ENCODE measurements around the gene POU2F2. TPM values are rescaled to one million over a fixed set of nuclear protein-coding genes. Genes with fewer than 3 reads are reported as not detected.

The POU2F2 gene
- total RNA-seq, 2 experiments from 2014 or later = 19.6 to 22.9 TPM

- Mint-ChIP-seq H3K9me3 (no peaks in the 10 kb centered on the region), H3K27ac (no peak overlapping the region), H3K27me3 (no peaks in the 10 kb centered on the region), H3K4me1 (peaks cover 36% of the 10 kb centered on the region), H3K36me3 (ENCODE audit: low read depth) (peaks cover 13% of the 10 kb centered on the region), H3K4me3 (no peak overlapping the region)
- ChIA-PET CTCF (interaction anchor here (1.4 kb wide), 1 partner anchor 16 kb away, joined by 3 read pairs; the partner anchor contains the start of gene POU2F2), POLR2A (no interaction called here)
- no peak for DNase-seq
Measured at GRCh38 chr19:42117076-42117475, 15.2 kb downstream of the POU2F2 start.

- Mint-ChIP-seq H3K4me1 (peaks cover 35% of the 10 kb centered on the region), H3K27me3 (no peaks in the 10 kb centered on the region)
Measured at GRCh38 chr19:42116308-42117075, 15.8 kb downstream of the POU2F2 start.

GRCh38 chr19:42115705-42116104, 16.5 kb downstream of the POU2F2 start:
- ChIA-PET CTCF (interaction anchor here (1.0 to 1.8 kb wide), 4 partner anchors 13 to 180 kb away, joined by 3 to 4 read pairs (median 3); partner anchors contain the start of gene POU2F2), POLR2A (no interaction called here)
- H3K27me3 Mint-ChIP-seq = no peaks in the 10 kb centered on the region
- H3K4me3 Mint-ChIP-seq = no peak overlapping the region
- H3K27ac Mint-ChIP-seq = no peak overlapping the region
- H3K4me1 Mint-ChIP-seq = peaks cover 29% of the 10 kb centered on the region
- DNase-seq = no peak
- H3K9me3 Mint-ChIP-seq = no peaks in the 10 kb centered on the region
- H3K36me3 Mint-ChIP-seq (ENCODE audit: low read depth) = peaks cover 13% of the 10 kb centered on the region

More at GRCh38 chr19:42116308-42117075, 15.8 kb downstream of the POU2F2 start:
- peaks cover 13% of the 10 kb centered on the region for H3K36me3 Mint-ChIP-seq (ENCODE audit: low read depth)
- H3K9me3 Mint-ChIP-seq = no peaks in the 10 kb centered on the region
- POLR2A ChIA-PET = no interaction called here
- no peak overlapping the region for H3K4me3 Mint-ChIP-seq
- H3K27ac Mint-ChIP-seq = no peak overlapping the region
- no peak for DNase-seq
- CTCF ChIA-PET = interaction anchor here (1.1 to 1.4 kb wide), 2 partner anchors 16 to 179 kb away, joined by 3 read pairs; partner anchors contain the start of gene POU2F2

- Mint-ChIP-seq H3K4me3 (no peak overlapping the region), H3K27ac (peak overlapping the region; percentile 25), H3K4me1 (peaks cover 27% of the 10 kb centered on the region), H3K36me3 (ENCODE audit: low read depth) (peaks cover 13% of the 10 kb centered on the region), H3K27me3 (no peaks in the 10 kb centered on the region), H3K9me3 (no peaks in the 10 kb centered on the region)
- POLR2A ChIA-PET = no interaction called here
- DNase-seq = no peak
- CTCF ChIA-PET = interaction anchor here (0.7 to 3.5 kb wide), 7 partner anchors 8 to 204 kb away, joined by 3 to 17 read pairs (median 3); no protein-coding TSS in a partner anchor
Measured at GRCh38 chr19:42115219-42115618, 17.0 kb downstream of the POU2F2 start.

- ChIA-PET POLR2A (no interaction called here), CTCF (interaction anchor here (0.7 to 3.5 kb wide), 6 partner anchors 9 to 204 kb away, joined by 3 to 17 read pairs (median 4); no protein-coding TSS in a partner anchor)
- H3K9me3 Mint-ChIP-seq = no peaks in the 10 kb centered on the region
- H3K27me3 Mint-ChIP-seq = no peaks in the 10 kb centered on the region
- peaks cover 13% of the 10 kb centered on the region for H3K36me3 Mint-ChIP-seq (ENCODE audit: low read depth)
- no peak for DNase-seq
- H3K4me1 Mint-ChIP-seq = peaks cover 30% of the 10 kb centered on the region
- no peak overlapping the region for H3K27ac Mint-ChIP-seq
- H3K4me3 Mint-ChIP-seq = no peak overlapping the region
Measured at GRCh38 chr19:42114412-42114811, 17.8 kb downstream of the POU2F2 start.

- H3K4me1 Mint-ChIP-seq = peaks cover 33% of the 10 kb centered on the region
- CTCF ChIA-PET = interaction anchor here (0.7 to 3.5 kb wide), 6 partner anchors 10 to 205 kb away, joined by 3 to 17 read pairs (median 4); no protein-coding TSS in a partner anchor
- POLR2A ChIA-PET = no interaction called here
- peaks cover 13% of the 10 kb centered on the region for H3K36me3 Mint-ChIP-seq (ENCODE audit: low read depth)
- no peak for DNase-seq
- no peak overlapping the region for H3K4me3 Mint-ChIP-seq
- no peaks in the 10 kb centered on the region for H3K9me3 Mint-ChIP-seq
- H3K27ac Mint-ChIP-seq = no peak overlapping the region
- no peaks in the 10 kb centered on the region for H3K27me3 Mint-ChIP-seq
Measured at GRCh38 chr19:42113641-42114348, 18.5 kb downstream of the POU2F2 start.

- Mint-ChIP-seq H3K36me3 (ENCODE audit: low read depth) (peaks cover 8% of the 10 kb centered on the region), H3K9me3 (no peaks in the 10 kb centered on the region), H3K27me3 (no peaks in the 10 kb centered on the region), H3K27ac (peak overlapping the region; percentile 7), H3K4me1 (peaks cover 38% of the 10 kb centered on the region), H3K4me3 (no peak overlapping the region)
- DNase-seq = no peak
- POLR2A ChIA-PET = no interaction called here
- CTCF ChIA-PET = interaction anchor here (1.0 to 3.5 kb wide), 4 partner anchors 12 to 133 kb away, joined by 3 to 17 read pairs (median 4); partner anchors contain the start of gene POU2F2
Measured at GRCh38 chr19:42111811-42112210, 20.4 kb downstream of the POU2F2 start.

GRCh38 chr19:42111384-42111783, 20.9 kb downstream of the POU2F2 start:
- no peak overlapping the region for H3K4me3 Mint-ChIP-seq
- peaks cover 8% of the 10 kb centered on the region for H3K36me3 Mint-ChIP-seq (ENCODE audit: low read depth)
- POLR2A ChIA-PET = no interaction called here
- no peaks in the 10 kb centered on the region for H3K27me3 Mint-ChIP-seq
- no peak for DNase-seq
- peak overlapping the region; percentile 7 for H3K27ac Mint-ChIP-seq
- H3K9me3 Mint-ChIP-seq = no peaks in the 10 kb centered on the region
- H3K4me1 Mint-ChIP-seq = peaks cover 40% of the 10 kb centered on the region
- CTCF ChIA-PET = interaction anchor here (0.9 to 1.5 kb wide), 3 partner anchors 14 to 133 kb away, joined by 3 to 4 read pairs (median 3); no protein-coding TSS in a partner anchor

GRCh38 chr19:42110658-42111057, 21.6 kb downstream of the POU2F2 start:
- Mint-ChIP-seq H3K36me3 (ENCODE audit: low read depth) (peaks cover 4% of the 10 kb centered on the region), H3K4me3 (no peak overlapping the region), H3K27me3 (no peaks in the 10 kb centered on the region), H3K27ac (no peak overlapping the region), H3K4me1 (peaks cover 41% of the 10 kb centered on the region), H3K9me3 (no peaks in the 10 kb centered on the region)
- CTCF ChIA-PET = interaction anchor here (0.6 to 1.0 kb wide), 3 partner anchors 14 to 1457 kb away, joined by 3 read pairs; no protein-coding TSS in a partner anchor
- POLR2A ChIA-PET = no interaction called here
- DNase-seq = no peak

- peaks cover 43% of the 10 kb centered on the region for H3K4me1 Mint-ChIP-seq
- no peaks in the 10 kb centered on the region for H3K36me3 Mint-ChIP-seq (ENCODE audit: low read depth)
- no peak overlapping the region for H3K4me3 Mint-ChIP-seq
- H3K27me3 Mint-ChIP-seq = no peaks in the 10 kb centered on the region
- ChIA-PET CTCF (interaction anchor here (0.6 to 2.3 kb wide), 5 partner anchors 10 to 1374 kb away, joined by 3 to 8 read pairs (median 3); no protein-coding TSS in a partner anchor), POLR2A (no interaction called here)
- no peak for DNase-seq
- no peaks in the 10 kb centered on the region for H3K9me3 Mint-ChIP-seq
- H3K27ac Mint-ChIP-seq = no peak overlapping the region
Measured at GRCh38 chr19:42109896-42110295, 22.4 kb downstream of the POU2F2 start.

- Mint-ChIP-seq H3K36me3 (ENCODE audit: low read depth) (no peaks in the 10 kb centered on the region), H3K4me1 (peaks cover 42% of the 10 kb centered on the region), H3K27me3 (no peaks in the 10 kb centered on the region), H3K9me3 (no peaks in the 10 kb centered on the region), H3K27ac (peak overlapping the region; percentile 20), H3K4me3 (no peak overlapping the region)
- ChIA-PET POLR2A (no interaction called here), CTCF (interaction anchor here (0.6 to 2.3 kb wide), 19 partner anchors 11 to 288 kb away, joined by 3 to 9 read pairs (median 3); partner anchors contain the start of gene GSK3A)
- peak; percentile 93 for DNase-seq
Measured at GRCh38 chr19:42108527-42109389, 23.5 kb downstream of the POU2F2 start.

GRCh38 chr19:42105368-42105767, 26.9 kb downstream of the POU2F2 start:
- H3K27me3 Mint-ChIP-seq = no peaks in the 10 kb centered on the region
- no peak for DNase-seq
- peaks cover 25% of the 10 kb centered on the region for H3K4me1 Mint-ChIP-seq
- no peak overlapping the region for H3K27ac Mint-ChIP-seq
- no peak overlapping the region for H3K4me3 Mint-ChIP-seq
- no peaks in the 10 kb centered on the region for H3K9me3 Mint-ChIP-seq
- no peaks in the 10 kb centered on the region for H3K36me3 Mint-ChIP-seq (ENCODE audit: low read depth)
- ChIA-PET CTCF (no interaction called here), POLR2A (no interaction called here)
